Measurements from ENCODE around the gene DDX41.

Gene DDX41

GRCh38 chr5:177505075-177505474, 11.7 kb downstream of the DDX41 start:
- no peak for DNase-seq (ENCODE audit: low spot score)
- TF ChIP-seq, protein P1, sequence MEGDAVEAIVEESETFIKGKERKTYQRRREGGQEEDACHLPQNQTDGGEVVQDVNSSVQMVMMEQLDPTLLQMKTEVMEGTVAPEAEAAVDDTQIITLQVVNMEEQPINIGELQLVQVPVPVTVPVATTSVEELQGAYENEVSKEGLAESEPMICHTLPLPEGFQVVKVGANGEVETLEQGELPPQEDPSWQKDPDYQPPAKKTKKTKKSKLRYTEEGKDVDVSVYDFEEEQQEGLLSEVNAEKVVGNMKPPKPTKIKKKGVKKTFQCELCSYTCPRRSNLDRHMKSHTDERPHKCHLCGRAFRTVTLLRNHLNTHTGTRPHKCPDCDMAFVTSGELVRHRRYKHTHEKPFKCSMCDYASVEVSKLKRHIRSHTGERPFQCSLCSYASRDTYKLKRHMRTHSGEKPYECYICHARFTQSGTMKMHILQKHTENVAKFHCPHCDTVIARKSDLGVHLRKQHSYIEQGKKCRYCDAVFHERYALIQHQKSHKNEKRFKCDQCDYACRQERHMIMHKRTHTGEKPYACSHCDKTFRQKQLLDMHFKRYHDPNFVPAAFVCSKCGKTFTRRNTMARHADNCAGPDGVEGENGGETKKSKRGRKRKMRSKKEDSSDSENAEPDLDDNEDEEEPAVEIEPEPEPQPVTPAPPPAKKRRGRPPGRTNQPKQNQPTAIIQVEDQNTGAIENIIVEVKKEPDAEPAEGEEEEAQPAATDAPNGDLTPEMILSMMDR (IDR thresholded peaks at IDR 0.05; ENCODE audit: borderline replicate concordance, control extremely low read depth, extremely low read depth, insufficient read depth, missing control alignments), result no peak
- in situ Hi-C loops (cut with MboI; ENCODE audit: low sequenced_read_pairs, unreplicated experiment), result no loop called here

DNA sequence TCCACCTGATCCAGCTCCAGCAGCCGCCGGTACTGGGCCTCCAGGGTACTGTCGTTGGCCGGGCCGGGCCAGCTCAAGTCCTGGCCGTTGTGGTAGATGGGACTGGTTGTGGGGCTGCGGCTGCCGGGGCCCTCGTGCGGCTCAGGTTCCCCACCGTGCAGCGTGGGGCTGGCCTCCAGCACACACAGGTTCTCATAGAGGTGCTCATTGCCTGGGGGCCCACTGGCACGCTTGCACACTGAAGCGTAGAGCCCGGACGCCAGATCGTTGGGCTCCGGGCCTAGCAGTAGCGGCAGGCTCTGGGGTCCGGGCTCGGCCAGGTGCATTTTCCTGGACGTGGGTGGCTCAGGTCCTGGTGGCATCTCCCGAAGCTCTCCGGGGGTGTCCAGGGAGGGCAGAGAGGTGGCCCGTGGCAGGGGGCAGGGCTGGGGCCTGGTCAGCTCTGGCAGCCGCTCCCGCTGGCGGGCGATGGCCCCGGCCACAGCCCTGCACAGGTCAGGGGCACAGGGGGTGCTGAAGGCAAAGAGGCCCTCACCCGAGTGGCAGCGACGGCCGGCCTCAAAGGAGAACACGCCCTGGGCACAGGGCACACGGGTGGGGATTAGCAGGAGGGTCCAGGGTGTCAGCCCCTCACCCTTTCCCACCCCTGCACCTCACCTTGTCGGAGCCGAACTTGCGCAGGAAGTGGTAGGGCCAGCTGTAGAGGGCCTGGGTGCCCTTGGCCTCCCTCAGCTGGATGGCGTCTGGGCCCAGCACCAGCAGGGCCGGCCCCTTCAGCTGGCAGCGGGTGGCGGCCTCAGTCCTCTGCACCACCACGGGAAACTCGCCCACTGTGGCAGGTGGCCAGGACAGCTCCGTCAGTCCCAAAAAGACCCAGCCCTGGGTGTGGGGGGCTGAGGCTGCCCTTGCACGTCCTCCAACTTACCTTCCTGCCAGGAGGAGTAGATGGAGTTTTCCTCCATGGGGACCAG, 12.4 kb downstream of the DDX41 start:
- TF ChIP-seq, protein P1 (IDR thresholded peaks at IDR 0.05; ENCODE audit: borderline replicate concordance, control extremely low read depth, extremely low read depth, insufficient read depth, missing control alignments), result no peak
- in situ Hi-C loops (cut with MboI; ENCODE audit: low sequenced_read_pairs, unreplicated experiment), result no loop called here
- DNase-seq (ENCODE audit: low spot score), result no peak

DNA sequence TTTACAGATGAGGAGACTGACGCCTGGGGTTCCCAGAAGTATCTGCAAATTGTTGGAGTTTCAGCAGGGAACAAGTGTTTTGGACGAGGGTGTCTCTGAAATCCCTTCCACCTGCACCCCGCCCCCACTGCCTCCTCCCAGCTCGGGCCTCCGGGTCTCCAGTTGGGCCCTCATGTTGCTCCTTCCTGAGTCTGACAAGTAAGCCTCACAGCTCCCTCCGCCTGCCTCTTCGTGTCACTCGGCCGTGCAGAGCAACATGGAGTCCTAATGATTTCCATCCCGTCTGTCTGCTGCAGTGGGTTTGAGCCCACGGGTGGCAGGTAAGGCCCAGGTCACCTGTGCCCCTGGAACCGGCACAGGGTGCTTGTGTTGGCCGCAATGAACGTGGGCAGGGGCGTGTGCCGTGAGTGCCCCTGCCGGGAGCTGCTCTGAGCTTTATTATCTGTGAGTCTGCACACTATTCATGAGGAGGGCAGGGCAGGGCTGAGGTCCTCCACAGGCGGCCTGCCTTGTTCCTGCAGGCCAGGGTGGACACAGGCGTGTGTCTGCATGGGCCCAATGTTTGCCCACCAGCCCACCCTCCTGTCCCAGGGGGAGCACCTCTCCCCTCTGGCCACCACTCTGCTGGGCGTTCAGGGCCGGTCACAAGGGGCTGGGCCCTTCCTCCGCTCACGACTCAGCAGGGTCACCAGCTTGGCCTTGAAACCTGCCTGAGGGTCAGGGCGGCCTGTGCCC, 13.2 kb downstream of the DDX41 start:
- in situ Hi-C loops (cut with MboI; ENCODE audit: low sequenced_read_pairs, unreplicated experiment), result no loop called here
- TF ChIP-seq, protein P1 (IDR thresholded peaks at IDR 0.05; ENCODE audit: borderline replicate concordance, control extremely low read depth, extremely low read depth, insufficient read depth, missing control alignments), result no peak
- DNase-seq (ENCODE audit: low spot score), result no peak

GRCh38 chr5:177502886-177503285, 13.9 kb downstream of the DDX41 start:
- TF ChIP-seq, protein P1 (IDR thresholded peaks at IDR 0.05; ENCODE audit: borderline replicate concordance, control extremely low read depth, extremely low read depth, insufficient read depth, missing control alignments), result no peak
- in situ Hi-C loops (cut with MboI; ENCODE audit: low sequenced_read_pairs, unreplicated experiment), result no loop called here
- DNase-seq (ENCODE audit: low spot score), result no peak

DNA sequence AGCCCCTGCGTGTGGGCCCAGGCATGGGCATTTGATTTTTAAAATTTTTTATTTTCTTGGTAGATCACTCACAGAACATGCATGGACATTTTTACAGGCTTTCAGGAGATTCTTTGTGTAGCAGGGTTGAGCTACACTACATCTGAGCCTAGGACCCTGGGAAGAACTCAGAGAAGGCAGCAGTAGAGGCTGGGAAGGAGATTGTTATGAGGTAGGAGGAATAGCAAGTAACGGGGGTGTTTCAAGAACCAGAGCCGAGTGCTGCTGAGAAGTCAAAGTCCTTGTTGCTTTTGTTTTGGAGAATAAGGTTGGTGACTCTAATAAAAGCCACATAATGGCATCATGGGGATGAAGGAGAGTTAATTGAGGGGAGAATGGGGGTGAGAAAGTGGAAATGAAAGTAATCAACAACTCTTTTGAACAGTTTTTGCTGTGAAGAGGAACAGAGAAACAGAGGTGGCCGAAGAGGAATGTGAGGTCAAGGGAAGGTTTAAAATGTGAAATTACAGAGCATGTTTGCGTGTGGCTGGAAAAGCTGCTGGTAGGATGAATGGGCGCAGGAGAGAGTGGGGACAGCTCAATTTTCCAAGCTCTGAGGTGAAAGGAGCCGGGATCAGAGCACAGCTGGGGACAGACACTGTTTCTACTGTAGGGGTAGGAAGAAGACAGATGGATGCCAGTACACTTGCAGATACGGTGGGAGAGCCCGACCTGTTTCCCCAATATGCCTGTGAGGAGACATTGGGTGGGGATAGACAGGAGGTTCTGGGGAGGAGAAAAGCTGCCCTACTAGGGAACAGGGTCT, 14.7 kb downstream of the DDX41 start:
- TF ChIP-seq, protein P1 (IDR thresholded peaks at IDR 0.05; ENCODE audit: borderline replicate concordance, control extremely low read depth, extremely low read depth, insufficient read depth, missing control alignments), result no peak
- peak; percentile 71 for DNase-seq (ENCODE audit: low spot score)
- in situ Hi-C loops (cut with MboI; ENCODE audit: low sequenced_read_pairs, unreplicated experiment), result no loop called here
